Ramos (cell line): ENCODE data around the gene SORCS2.

Experiments used
- in situ Hi-C: fragments of 300-500 bp; cut with MboI; formaldehyde crosslinking; loops from one replicate; pipeline ENCODE4 v1.14.3; 2022; ENCODE audit warnings: low sequenced_read_pairs; ENCODE audit not compliant: unreplicated experiment

The SORCS2 gene

GRCh38 chr4:7239101-7239820 is 46.9 kb downstream of the SORCS2 start:
- in situ Hi-C loops, result no loop called here

DNA sequence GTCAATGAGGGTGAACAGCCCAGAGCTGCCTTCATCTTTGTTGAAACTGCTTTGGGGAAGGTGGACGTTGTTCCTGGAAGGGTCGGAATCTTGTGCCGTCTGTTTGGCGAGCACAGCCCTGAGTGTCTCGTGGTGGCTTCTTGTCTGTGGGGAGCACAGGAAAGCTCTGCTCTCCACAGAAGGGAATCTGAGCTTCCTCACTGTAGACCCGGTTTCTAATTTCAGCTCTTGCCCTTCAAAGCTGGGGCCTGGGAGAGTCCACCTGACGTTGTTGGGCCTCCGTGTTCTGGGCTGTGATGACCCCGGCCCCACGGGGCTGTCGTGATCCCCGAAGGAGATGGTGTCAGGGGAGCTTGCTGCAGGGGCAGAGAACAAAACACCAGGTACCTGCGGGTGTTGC is 47.5 kb downstream of the SORCS2 start:
- in situ Hi-C loops, result no loop called here

DNA sequence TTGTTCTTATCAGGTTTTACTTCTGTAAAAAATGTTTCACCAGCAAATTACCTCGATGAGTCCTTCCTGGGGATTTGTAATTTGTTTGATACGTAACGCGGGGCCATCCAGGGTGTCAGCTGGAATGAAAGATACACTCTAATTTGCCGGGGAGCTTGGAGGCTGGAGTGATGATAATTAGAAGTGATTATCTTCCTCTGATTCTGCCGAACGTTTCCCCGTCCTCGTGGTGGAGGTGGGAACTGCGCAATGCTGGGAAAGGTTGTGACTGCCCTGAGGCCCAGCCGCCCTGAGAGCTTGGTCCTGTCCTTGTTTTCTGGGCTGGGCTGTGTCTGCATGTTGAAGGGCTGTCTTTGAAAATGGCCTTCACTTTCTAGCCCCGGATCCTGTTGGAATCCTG is 48.0 kb downstream of the SORCS2 start:
- in situ Hi-C loops, result no loop called here

- in situ Hi-C loops, result no loop called here
These were observed 49.3 kb downstream of the SORCS2 start for GRCh38 chr4:7241597-7242125.

- in situ Hi-C loops, result no loop called here
These were observed 50.4 kb downstream of the SORCS2 start for GRCh38 chr4:7242766-7243165.

DNA sequence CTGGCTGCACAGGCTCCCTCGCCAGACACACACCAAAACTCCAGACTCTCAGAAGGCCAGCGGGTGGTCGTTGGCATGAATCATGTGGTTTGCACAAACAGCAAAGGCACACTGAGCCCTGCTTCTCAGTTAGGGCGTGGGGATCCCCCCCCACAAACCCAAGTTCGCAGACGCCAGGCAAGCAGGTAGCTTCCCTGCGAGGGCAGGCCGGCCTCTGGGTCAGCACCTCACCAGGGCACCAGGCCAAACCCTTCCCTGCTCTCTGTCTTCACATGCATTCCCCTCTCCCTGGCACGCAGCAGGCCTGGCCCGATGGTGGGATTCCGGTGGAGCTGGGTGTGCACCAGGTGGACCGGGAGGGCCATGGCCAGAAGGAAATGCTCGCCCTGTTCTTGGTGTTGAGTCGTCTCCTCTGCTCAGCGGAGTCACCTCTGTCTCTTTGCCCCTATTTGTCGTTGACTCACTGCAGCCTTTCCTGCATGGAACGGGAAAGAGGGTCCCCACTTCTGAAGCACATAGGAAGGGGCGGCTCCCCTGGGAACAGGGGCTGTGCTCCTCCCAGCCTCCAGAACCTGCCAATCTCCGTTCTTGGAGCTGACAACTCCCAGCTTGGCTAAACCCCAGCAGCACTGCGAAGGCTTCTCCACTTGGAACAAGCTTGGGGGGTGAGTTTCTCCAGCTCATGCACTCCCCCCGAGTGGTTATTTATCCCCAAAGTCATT is 51.4 kb downstream of the SORCS2 start:
- in situ Hi-C loops, result no loop called here

DNA sequence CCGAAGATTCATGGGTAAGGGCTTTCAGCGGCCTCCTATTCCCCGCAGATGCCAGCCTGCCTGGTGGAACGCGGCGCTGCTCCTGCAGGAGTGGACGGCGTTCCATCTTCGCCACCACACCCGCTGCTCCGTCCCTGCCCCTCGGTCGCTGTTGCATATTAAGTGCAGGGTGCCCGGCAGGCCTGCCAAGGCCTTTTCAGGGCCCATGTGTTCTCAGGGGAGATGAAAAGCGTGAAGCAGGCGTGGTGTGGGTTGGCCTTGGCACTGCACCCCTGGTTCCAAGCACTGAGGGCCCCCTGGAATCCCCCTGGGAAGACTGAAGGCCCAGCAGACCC is 52.0 kb downstream of the SORCS2 start:
- in situ Hi-C loops, result no loop called here

- in situ Hi-C loops, result no loop called here
These were observed 52.5 kb downstream of the SORCS2 start for GRCh38 chr4:7244751-7245320.

DNA sequence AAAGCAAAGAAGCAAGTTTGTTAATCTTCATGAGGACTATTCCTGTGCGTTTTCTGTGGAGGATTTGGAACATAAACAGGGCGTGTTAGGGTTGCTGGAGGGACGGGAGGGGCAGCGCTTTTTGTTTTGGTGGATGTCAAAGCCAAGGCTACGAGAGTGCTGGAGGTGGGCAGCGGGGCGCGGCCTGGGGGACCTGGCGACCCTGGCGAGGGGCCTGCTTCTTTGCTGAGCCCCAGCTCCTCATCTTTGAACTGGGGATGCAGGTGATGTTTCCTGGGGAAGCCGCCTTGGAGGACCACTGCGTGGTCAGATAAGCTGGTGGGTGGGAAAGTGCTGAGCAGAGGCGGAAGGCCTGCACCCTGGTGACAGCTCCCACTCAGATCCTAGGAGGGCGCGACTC is 55.2 kb downstream of the SORCS2 start:
- in situ Hi-C loops, result no loop called here

- in situ Hi-C loops, result no loop called here
These were observed 55.6 kb downstream of the SORCS2 start for GRCh38 chr4:7247946-7248345.

DNA sequence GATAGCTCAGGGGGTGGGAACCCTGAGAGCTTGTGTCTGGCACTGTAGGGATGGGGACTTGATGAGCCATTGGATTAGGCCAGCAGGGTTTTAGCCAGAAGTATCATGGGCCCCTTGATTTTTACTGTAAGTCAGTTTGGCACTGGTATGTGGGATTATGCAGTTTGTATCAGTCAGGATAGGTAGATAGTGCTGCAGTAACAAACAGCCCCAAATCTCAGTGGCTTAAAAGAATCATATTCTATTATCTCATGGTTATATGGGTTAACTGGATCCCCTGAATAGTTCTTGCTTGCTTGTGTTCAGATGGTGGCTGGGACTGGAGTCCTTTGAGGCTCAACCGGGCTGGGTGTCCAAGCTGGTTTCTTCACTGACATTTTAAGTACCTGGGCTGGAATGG is 56.5 kb downstream of the SORCS2 start:
- in situ Hi-C loops, result no loop called here

DNA sequence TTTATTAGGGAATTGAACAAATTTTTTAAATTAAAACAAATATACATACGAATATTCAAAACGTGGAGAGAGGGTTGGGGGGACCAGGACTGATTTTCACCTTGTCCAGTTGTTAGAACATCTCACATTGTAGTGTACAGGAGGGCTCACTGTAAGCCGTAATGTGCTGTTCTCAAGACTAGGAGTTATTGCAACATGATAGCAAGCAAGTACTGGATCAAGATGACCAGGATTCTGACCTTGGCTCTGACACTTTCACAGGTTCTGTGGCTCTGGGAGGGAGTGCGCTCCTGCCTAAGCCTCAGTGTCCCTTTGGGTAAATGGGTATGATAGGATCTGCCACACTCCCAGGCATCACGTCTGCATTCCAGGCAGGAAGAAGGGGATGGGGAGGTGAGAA is 59.0 kb downstream of the SORCS2 start:
- in situ Hi-C loops, result no loop called here

GRCh38 chr4:7252051-7252450 is 59.7 kb downstream of the SORCS2 start:
- in situ Hi-C loops, result no loop called here

DNA sequence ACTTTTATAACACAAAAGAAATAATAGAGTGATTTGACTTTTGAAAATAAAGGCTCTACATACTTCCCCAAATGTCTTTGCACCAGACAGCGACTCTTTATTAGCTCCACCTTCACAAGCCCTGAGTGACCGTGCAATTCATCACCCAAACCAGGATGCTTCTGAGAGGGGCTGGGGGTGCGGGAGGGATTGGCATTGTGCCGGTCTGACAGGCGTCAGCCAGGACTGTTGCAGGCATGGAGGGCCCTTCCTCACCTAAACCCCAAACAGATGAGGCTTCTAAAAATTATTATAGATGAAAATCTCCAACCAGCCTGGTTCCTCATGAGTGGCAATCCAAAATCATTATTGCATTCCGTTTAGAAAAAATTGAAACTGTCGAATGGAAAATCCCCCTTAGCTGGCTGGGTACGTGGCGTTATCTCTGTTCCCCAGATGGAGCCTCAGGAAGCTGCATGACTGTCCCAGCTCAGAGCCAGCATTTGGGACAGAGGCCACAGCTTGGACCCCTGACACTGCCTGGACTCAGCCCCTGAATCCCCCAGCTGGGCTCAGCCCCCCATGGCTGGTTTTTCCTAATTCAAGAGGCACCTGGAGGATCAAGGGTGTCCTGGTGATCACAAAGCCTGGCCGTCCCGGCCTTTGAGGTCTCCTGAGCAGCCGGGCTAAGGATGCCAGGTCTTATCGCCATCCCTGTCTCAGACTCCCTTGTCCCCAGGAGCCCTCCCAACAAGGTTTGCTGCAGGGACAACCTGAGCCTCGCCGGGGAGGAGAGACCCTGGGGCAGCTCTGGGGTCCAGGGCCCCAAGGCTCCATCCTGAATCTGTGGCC is 60.4 kb downstream of the SORCS2 start:
- in situ Hi-C loops, result no loop called here

DNA sequence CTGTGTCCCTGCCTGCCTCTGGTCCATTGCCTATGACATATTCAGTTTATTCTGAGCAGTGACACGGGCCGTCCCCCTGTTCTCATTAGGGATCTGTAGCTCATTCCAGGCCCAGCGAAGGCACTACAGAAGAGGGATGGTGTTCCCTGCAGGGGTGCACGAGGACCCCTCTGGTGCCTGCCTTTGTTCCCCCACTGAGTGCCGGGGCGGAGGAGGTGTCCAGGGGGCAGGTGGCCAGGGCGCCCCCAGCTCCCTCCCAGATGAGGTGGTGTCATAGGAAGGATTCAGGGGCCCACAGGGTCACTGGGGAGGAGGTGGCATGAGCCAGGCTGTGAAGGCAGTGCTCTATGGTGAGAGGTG is 61.0 kb downstream of the SORCS2 start:
- in situ Hi-C loops, result no loop called here

- in situ Hi-C loops, result no loop called here
These were observed 61.5 kb downstream of the SORCS2 start for GRCh38 chr4:7253837-7254236.

- in situ Hi-C loops, result no loop called here
These were observed 62.6 kb downstream of the SORCS2 start for GRCh38 chr4:7254736-7255487.

DNA sequence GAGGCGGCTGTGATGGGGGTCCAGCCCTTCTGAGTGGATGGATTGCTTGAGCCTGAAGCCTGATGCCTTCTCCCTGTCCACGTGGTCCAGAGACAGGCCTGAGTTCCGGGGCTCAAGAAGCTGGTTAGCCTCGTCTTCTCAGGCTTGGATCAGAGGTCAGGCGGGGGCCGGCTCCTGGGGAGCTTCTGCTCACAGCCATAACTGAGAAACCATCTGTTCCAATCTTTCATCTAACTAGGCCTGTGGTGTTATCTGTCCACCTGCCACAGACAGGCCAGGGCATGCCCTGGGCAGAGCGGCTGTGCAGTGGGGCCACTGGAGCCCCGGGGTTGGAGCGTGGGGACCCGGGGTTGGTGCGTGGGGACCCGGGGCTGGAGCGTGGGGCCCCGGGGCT is 63.1 kb downstream of the SORCS2 start:
- in situ Hi-C loops, result no loop called here

DNA sequence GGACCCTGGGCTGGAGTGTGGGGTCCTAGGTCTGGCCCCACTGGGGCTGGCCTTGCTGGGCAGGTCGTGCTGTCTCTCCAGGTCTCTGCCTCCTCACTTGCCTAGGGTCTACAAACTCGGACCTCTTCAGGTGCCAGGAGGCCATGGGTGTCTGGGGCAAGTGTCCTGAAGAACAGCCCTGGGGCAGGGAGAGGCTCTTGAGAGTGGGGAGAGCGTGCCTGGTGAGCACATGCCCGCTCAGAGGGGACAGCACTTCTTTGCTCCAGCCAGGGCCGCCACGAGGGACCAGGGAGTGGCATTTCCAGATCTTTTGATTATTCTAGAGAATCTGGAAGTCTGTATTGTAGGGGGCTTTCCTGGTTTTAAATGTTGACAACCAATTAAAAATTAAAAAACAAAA is 63.7 kb downstream of the SORCS2 start:
- in situ Hi-C loops, result no loop called here
